Esophagus mucosa (tissue), 1 donor: ENCODE results near the gene MICAL3. TPM values are rescaled to one million over a fixed set of nuclear protein-coding genes. Genes with fewer than 3 reads are reported as not detected.

Source experiments
- ATAC-seq: fragments of 200-7000 bp; cut with Tn5 transposase; one replicate; pipeline ENCODE4 v1.9.1; 2020
- total RNA-seq: library from RNA; stranded (reverse); gene quantifications from one replicate; pipeline ENCODE4 v1.2.4, GENCODE V29; 2023
- donor health status: DM: yes; HTN: yes; CAD: no.

MICAL3 gene
- total RNA-seq, 1 donor from 2014 or later = 27.3 TPM

DNA sequence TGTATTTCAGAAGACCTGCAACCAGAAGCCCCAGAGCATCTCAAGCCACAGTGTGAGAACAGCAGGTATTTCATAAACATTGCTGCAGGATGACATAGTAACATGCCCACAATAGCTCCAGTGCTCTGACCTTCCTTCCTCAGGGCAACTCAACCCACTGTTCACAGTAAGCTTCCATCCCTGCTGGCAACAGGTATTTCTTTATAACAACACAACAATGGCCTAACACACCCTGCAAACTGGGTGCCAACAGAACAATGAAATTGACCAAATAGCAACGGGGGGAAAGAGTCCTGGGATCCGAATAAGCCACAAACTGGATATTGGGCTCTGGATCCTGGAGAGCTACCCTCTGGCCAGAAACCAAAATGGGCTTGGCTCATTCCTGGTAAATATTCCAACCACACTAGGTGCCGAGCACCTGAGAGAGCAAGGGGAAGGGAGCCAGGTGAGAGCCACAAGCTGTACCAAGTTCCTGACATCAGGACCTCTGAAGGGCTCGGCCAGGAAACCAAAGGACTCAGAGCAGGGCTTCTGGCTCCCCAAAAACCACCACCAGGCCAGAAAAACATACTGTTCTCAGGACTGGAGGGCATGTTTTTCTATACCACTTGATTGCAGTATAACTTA, 99.5 kb downstream of the MICAL3 start:
- ATAC-seq = no peak

DNA sequence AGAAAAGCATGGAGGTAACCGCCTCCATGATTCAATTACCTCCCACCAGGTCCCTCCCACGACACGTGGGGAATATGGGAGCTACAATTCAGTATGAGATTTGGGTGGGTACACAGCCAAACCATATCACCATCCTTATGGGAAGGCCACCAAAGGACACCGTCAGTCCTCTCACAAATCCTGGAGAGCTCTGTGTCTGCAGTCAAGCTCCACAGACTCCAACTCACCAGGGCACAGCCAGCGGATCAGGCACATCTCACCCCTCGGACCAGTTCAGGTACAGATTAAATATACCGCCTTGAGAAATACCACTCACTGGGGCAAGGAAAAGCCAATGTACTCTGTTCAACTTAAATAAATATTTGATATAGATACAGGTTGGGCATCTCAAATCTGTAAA, 100.3 kb downstream of the MICAL3 start:
- no peak for ATAC-seq

DNA sequence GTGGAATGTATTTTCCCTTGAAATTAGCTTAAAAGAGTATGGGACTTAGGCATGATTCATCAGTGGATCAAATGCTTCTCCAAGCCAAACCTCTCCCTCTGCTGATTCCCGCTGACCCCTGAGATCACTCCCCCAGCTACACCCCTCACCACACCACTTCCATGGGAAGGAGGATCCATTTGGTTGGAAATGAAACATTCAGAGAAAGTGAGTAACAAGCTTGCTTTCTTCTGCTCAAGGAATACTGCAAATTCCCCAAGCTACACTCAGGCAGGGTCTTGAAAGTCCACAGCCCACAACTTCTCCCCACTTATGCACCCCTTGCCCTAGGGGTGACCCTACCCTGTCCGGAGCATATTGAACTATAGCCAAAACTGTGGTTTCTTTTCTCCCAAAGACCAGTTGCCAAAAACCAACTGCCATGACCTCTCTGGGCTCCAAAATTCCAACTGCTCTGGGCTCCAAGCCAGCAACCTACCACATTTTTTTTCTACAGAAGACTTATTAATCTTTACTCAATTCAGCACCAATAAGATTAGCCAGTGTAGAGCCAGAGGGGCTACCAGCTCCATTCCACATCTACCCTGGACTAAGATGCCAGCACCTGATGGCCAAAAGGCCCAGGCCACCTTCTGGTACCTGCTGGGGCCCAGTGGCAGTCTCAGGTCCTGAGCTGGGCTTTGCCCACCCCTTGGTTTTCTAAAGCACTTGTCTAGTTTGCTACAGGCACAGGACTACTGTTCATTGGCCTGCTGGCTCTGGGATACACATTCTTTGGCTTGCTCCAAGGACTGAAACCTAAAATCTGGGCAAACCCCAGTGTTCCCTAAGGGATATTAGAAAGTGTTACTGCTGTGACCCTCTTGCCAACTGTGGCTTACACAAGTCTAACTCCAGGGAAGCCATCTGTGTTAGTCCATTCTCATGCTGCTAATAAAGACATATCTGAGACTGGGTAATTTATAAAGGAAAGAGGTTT, 101.1 kb downstream of the MICAL3 start:
- ATAC-seq = no peak

DNA sequence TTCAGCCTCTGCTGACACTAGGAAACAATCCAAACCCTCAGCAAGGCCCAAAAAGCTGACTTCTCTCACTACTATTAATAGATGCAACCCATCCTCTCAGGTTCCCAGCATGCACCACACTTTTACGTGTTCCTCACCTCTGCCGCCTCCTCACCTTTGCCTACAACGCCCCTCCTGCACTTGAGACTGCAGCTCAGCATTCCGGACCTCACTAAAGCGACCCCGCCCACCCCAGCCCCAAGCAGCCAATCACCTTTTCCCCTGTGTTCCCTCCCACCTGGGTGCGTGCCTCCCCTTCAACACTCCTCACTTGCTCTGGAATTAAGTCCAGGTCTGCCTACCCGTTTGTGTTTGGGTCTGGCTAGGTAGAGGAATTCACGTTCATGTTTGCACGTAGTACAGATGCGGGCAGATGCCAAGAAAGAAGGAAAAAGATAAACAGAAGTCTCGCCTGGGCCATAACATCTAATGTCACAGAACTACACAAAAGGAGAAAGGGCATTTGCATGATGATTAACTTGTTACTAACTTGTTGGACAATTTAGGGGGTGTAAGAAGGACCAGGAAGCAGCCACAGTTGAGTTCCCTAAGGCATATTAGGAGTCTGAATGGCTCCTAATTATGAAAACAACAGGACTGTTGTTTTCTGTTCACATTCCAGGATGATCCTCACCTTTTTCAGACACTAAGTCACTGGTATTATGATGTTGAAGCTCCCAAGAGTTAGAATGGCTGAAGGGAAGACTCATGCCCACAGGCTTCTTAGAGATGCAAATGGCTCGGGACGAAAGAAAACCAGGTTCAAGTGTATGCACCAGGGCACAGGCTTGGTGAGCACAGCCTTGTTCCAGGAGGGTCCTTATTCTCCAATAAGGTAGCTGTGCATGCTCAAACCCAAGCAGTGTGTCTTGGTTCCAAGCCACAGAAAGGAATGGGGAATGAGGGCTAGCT, 102.2 kb downstream of the MICAL3 start:
- ATAC-seq = peak; percentile 23

DNA sequence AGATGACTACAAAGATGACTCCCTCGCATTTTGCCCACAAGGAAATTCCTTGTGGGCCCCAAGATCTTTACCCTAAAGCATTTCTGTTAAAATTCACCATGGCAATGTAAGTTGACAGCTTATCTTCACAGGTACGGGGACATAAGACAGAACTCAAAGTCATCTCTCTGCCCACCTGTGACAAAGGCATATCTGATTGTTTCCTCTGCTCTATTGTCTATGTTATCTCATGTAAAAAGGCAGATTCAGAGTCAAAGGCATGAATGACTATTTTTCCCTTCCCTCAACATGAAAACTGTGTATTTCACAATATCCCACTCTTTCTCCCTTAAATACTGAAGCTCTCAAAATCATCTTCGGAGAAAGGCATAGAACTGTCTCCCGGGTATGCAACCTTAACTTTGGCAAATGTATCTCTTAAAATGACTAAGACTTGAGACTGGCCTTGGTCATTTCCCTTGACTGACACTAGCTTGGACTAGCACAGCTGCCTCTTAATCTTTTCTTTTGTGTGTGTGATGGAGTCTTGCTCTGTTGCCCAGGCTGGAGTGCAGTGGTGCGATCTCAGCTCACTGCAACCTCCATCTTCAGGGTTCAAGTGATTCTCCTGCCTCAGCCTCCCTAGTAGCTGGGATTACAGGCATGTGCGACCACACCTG, 103.2 kb downstream of the MICAL3 start:
- no peak for ATAC-seq

DNA sequence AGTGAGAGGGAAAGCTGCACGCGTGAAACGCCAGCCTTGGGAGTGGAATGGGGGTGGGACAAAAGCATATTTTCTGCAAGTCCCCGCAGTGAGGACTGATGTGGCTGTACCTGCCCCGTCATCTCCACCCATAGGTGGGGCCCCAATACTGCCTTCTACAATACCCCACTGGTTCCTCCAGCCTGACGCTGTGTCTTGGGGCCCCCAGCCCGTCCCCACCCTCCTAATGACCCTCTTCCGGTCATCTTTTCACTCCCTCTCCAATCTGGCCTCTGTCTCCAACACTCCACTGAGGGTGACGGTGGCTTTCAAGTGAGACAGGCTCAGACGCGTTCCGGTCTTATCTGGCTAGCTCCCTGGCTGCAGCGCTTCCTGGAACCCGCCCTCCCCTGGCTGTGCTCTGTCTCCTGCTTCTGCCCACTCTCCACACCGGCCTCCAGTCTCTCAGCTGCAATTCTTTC, 104.2 kb downstream of the MICAL3 start:
- peak; percentile 77 for ATAC-seq

DNA sequence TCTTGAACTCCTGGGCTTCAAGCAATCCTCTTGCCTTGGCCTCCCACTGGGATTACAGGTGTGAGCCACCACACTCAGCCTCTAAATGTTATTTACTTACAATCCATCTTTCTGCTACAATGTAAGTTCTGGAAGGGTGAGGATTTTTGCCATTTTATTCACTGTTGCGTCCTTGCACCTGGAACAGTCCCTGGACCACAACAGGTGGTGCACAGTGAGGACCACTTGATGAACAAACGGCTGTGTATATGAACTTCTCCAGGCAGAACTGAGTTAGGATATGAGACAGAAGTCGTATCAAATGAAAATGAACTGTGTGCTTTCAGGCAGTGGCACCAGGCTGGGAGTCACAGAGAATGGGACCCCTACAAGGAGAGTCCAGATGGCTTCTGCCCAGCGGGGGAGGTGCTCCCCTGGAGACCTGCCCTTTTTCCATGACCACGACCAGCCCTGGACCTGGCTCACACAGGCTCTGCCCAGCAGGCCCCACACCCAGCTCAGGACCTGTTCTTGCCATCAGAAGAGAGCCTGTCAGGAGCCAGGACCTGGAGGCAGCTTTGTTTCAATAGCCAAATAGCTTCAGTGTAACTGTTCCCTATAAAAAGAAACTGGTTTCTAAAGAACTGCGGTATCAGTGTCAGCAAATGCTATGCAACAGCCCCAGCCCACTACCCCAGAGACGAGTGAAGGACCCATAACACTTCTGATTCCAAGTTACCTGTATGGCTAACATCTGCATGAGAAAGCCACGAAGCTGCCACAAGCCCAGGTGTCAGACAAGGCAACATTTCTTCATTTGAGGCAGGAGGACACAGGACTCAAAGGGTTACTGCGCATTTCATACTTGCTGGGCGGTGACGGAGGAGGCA, 104.9 kb downstream of the MICAL3 start:
- no peak for ATAC-seq

DNA sequence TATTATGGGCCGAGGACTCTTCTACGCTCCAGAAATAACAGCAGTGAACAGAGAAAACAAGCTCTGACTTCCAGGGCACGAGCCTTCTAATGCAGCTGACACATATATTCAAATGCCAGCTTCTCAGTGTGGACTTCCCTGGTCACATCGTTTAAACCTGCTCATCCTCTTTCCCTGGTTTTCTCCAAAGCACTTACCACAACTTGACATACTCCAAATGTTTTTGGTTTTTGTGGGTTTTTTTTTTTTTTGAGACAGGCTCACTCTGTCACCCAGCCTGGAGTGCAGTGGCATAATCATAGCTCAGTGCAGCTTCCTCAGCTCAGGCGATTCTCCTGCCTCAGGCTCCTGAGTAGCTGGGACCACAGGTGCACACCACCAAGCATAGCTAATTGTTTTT, 105.5 kb downstream of the MICAL3 start:
- no peak for ATAC-seq

DNA sequence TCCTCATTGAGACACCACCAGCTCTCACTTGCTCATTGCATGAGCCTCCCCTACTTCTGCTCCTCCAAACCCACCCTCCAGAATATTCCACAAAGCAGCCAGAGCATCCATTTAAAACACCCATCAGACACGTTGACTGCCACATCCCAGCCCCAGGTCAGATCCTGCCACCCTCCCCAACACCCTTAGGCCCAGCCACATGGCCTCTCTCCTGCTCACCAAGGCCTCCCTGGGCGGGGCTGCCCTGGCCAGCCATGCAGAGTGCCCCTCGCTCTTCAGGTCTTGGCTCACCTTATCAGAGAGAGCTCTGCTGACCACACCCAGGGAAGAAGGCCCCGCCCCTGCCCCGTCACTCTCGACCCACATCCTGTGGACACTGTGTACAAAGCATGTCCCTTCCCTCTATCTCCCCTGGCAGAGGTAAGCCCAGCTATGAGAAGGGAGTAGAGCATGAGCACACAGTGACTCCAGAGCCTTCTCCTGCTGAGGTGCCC, 106.8 kb downstream of the MICAL3 start:
- peak; percentile 16 for ATAC-seq

DNA sequence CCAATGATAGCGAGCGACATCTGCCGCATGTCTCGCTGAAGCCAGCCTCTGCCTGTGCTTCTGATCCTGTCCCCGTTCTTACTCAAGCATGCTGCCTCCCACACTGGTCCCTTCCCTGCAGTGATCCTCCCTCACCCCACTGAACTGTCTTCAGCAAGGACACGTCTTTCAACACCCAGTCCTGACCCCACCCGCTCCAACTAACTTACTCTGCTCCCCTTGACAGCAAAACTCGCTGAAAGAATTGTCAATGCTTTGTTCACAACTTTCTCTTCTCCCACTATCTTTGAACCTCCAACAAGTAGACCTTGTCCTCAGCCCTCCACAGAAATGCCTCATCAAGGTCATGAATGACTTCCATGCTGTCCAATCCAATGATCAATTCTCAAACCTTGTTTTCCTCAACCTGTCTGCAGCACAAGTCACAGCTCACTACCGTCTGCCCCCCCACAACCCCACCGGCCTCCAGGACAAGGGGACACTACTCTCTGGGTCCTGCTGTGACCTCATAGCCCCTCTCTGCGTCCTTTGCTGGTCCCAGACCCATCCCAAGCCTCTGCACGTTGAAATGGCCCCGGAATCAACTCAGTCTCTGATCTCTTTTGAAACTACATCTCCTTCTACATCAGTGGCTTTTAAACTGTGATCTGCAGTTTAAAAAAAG, 108.0 kb downstream of the MICAL3 start:
- no peak for ATAC-seq

DNA sequence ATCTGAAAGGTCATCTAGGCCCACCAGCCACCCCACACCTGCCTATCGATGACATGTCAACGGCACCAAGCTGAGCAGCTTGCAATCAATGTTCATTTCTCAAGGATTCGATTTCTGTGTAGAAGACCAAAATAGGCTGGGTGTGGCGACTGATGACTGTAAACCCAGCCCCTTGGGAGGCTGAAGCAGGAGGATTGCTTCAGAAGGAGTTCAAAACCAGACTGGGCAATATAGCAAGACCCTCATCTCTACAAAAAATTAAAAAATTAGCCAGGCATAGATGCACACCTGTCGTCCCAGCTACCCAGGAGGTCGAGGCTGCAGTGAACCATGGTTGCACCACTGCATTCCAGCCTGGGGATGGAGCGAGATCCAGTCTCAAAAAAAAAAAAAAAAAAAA, 108.7 kb downstream of the MICAL3 start:
- ATAC-seq = no peak

DNA sequence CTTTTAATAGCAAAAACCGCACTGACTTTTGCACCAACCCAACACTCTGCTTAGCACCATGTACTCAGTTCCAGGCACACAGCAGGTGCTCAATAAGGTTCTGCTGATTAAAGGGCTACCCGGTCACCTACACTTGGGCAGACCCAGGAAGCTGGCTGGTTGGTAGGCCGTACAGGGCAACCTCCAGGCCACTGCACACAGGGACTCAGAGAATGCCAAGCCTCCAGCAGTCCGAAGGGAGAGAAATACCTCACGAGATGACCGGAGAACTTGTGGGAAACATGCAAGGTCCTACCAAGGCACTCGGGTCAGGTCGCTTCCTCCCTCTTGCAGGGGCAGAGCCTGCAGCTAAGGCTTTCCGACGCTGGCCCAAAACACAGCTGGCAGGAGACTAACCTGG, 109.2 kb downstream of the MICAL3 start:
- ATAC-seq = no peak

DNA sequence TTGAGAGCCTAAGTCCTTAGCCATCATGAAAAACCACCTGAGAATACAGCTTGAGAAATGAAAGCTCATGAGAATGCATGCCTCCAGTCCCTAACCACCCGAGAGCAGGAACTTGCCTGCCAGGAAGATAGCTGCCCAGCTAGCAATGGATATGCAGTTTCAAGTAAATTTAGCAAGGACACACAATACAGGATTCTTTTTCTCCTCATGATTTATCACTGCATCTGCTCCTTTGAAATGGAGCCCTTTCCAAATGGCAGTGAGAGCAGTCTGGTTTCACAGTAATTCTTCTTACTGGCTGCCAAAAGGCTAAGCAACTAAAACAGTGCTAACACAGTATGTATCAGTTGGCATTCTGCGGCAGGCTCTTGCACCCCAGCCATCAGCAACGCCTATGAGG, 109.9 kb downstream of the MICAL3 start:
- no peak for ATAC-seq

DNA sequence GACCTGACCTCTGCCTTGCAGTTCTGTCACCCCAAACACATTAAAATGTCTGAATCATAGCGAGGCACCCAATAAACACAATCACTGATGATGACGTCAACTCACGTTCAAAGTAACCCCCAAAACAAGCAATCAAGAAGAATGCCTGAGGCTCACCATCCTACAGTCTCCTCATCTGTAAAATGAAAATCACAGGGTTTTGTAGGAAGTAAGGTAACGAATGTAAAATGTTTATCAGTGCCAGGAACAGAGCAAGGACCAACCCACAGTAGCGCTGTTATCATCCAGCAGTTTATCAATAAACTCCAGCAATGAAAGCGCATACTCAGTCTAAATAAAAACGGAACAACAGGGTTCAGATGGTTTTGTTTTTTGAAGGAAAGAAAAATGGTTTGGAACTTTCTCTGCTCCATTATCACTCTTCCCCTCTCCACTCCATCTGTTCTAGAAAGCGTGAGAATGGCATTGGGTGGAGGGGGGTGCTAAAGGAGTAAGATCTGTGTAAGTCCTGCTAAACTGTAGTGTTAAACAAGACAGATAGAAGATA, 110.5 kb downstream of the MICAL3 start:
- ATAC-seq = no peak

DNA sequence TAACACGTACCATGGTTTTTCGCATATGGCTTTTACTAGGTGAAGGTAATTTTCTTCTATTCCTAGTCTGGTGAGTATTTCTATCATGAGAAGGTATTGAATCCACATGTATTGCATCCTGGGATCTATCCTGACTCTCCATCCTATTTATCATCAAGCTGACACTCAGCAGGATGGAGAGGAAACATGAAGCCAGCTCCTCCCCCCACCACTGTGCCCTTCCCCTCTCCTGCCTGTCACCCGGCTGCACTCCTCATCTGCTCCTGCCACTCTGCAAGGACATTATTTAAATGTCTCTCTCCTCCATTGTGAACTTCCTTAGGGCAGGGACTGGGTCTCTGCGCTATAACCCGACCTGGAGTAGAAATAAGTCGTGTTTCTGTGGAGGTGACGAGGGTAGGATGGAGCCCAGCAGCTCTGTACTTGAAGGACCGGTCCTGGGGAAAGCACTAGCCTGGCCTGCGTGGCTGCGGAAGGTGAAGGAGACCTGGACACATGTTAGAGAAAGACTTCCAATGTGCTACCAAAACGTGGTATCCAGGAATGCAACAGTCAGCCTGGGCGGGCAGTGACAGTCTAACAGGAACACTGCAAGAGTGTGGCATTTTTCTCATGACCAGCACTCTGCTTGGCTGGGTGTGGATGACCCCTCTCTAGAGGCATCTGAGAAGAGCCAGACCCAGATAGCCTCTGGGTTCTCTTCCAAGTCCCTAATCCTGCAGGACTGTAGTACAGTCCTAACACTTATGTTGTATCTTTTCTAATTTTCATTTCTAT, 111.2 kb downstream of the MICAL3 start:
- no peak for ATAC-seq

DNA sequence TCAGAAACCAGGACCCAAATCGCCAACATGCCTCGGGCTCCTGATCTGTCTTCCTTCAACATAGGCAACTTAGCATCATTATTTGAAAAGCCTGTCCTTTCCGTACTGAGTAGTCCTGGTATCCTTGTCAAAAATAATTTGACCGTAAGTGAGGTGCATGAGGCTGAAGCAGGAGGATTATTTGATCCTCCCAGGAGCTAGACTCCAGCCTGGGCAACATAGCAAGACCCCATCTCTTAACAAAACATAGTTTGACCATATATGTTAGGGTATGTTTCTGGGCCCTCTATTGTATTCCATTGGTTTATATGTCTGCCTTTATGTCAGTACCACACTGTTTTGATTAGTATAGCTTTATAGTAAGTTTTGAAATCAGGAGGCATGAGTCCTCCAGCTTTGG, 112.5 kb downstream of the MICAL3 start:
- ATAC-seq = no peak

DNA sequence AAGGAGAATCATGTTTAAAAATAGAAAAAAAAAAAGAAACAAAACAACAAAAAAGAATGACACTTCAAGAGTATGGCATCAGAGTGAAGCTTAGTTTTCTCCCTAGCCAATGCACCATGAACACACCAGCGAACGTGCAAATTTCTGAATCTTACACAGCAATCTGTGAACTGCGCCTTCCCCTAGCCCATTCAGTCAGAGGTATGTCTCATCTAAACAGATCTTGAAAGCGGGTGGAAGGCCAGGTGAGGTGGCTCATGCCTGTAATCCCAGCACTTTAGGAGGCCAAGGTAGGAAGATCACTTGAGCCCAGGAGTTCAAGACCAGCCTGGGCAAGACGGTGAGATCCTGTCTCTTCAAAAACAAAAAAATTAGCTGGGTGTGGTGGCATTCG, 113.1 kb downstream of the MICAL3 start:
- ATAC-seq = no peak

DNA sequence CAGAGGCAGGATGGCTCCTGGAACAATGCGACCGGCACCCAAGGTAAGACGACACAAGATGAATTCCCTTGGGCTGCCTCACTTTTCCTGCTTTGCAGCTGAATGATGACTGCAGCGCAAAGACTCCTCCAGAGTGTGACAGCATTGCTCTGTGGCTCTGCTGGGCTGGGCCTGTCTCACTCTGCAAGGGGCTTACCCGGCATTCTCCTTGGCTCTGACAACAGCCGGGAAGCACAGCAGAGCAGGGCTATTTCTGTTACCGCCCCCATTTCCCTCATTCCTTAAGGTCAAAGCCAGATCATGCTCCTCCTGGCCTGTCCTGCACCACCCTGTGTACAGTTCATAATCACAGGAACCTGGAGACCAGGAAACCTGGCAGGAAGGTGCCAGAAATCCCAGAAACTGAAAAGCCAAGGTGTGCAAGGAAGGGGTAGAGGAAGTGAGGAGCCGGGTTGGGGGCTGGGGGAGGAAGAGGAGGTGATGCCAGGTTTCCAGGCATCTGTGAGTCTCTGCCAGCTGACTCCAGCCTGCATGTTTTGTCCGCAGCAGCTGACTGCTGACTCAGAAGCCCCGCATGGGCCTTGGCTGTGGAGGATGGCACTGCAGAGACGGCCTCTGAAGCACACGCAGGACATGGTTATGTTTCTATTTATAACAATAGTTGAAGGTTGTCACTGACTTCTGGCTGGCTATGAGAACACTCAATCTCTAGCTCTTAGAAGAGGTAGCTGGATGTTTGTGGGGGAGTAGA, 113.6 kb downstream of the MICAL3 start:
- peak; percentile 60 for ATAC-seq

DNA sequence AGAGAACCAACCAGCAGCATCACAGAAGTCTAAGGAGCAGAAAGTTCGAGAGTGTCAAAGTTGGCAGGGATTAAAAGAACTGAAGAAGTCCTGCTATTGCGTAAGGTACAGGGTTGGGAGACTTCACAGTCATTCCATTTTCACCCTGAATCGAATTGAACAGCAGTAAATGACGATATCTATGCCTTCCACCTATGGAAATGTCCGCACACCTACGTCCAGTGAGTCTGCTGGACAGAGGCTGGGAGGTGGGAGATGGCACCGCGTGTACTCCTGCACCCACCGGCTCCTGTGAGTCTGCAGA, 116.7 kb downstream of the MICAL3 start:
- ATAC-seq = no peak
